ENCODE data around the gene UGGT1. TPM values are rescaled to one million over a fixed set of nuclear protein-coding genes. Genes with fewer than 3 reads are reported as not detected.

UGGT1 gene
- total and polyA plus RNA-seq, 8 donors, result 2.0 to 83.6 (median 18.8) TPM

DNA sequence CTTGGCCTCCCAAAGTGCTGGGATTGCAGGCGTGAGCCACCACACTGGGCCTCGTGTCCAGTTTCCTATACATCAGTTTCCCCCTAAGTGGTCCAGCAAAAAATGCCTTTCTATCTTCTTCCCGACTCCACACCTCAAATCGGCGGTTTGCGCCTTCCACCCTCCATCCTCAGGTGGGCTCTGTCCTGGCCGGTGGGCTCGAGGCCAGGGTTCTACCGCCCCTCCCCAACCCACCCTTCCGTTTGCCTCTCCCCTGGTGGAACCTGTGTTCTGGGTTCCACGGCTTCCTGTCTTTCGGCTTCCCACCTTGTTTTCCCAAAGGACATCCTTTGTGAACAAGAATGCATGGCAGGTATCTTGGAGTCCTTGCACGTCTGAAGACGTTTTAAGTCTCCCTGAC is 123.3 kb downstream of the UGGT1 start:
- intact Hi-C loops (cut with DNase I; ENCODE audit: low total_unique reads), result no loop called here
- H3K4me3 ChIP-seq, result no peak overlapping the region
- H3K27ac ChIP-seq, result no peak overlapping the region
- H3K36me3 ChIP-seq, result no peaks in the 10 kb centered on the region
- H3K9me3 ChIP-seq, result no peaks in the 10 kb centered on the region
- no peaks in the 10 kb centered on the region for H3K4me1 ChIP-seq
- no peak for TF ChIP-seq POLR2A (IDR thresholded peaks at IDR 0.05)
- TF ChIP-seq POLR2AphosphoS5 (IDR thresholded peaks at IDR 0.05), result no peak
- no peak for DNase-seq
- no peaks in the 10 kb centered on the region for H3K27me3 ChIP-seq
- 85 to 92% (median 89%) methylated on average over 14 of the region's 14 CpGs for WGBS, 5 donors

DNA sequence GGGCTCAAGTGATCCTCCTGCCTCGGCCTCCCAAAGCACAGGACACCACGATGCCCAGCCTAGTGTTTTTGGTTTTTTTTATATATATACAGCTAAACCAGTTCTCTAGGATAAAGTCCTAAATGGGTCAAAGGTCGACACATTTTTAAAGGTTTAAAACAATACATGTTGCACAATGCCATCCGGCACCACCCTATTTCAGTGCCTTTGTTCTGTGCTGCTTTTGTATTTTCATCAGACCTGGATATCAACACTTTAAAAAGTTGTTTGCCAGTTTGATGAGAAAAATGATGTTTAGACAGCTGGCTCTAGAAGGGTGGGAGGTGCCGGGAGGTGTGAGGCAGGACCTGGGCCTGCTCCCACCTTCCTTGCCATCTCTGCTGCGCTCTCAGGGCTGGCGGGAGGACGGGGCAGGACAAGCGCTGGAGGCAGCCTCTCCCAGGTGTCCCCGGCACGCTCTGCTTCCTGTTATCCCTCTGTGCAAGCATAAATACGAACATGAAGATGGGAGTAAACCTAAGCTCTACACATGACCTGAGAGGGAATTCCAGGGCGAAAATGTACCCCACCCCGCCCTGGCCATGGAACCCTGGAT is 124.0 kb downstream of the UGGT1 start:
- TF ChIP-seq POLR2AphosphoS5 (IDR thresholded peaks at IDR 0.05), result no peak
- TF ChIP-seq EP300 (IDR thresholded peaks at IDR 0.05), result no peak
- TF ChIP-seq POLR2A (IDR thresholded peaks at IDR 0.05), result no peak
- TF ChIP-seq, protein P1, sequence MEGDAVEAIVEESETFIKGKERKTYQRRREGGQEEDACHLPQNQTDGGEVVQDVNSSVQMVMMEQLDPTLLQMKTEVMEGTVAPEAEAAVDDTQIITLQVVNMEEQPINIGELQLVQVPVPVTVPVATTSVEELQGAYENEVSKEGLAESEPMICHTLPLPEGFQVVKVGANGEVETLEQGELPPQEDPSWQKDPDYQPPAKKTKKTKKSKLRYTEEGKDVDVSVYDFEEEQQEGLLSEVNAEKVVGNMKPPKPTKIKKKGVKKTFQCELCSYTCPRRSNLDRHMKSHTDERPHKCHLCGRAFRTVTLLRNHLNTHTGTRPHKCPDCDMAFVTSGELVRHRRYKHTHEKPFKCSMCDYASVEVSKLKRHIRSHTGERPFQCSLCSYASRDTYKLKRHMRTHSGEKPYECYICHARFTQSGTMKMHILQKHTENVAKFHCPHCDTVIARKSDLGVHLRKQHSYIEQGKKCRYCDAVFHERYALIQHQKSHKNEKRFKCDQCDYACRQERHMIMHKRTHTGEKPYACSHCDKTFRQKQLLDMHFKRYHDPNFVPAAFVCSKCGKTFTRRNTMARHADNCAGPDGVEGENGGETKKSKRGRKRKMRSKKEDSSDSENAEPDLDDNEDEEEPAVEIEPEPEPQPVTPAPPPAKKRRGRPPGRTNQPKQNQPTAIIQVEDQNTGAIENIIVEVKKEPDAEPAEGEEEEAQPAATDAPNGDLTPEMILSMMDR (IDR thresholded peaks at IDR 0.05), result no peak
- no peaks in the 10 kb centered on the region for H3K9me3 ChIP-seq
- no peak for DNase-seq
- WGBS, 5 donors, result 78 to 83% (median 79%) methylated on average over 12 to 14 of the region's 14 CpGs
- no peaks in the 10 kb centered on the region for H3K36me3 ChIP-seq
- no peak overlapping the region for H3K27ac ChIP-seq
- H3K27me3 ChIP-seq, result no peaks in the 10 kb centered on the region
- H3K4me3 ChIP-seq, result no peak overlapping the region
- intact Hi-C loops (cut with DNase I; ENCODE audit: low total_unique reads), result no loop called here
- H3K4me1 ChIP-seq, result no peaks in the 10 kb centered on the region

DNA sequence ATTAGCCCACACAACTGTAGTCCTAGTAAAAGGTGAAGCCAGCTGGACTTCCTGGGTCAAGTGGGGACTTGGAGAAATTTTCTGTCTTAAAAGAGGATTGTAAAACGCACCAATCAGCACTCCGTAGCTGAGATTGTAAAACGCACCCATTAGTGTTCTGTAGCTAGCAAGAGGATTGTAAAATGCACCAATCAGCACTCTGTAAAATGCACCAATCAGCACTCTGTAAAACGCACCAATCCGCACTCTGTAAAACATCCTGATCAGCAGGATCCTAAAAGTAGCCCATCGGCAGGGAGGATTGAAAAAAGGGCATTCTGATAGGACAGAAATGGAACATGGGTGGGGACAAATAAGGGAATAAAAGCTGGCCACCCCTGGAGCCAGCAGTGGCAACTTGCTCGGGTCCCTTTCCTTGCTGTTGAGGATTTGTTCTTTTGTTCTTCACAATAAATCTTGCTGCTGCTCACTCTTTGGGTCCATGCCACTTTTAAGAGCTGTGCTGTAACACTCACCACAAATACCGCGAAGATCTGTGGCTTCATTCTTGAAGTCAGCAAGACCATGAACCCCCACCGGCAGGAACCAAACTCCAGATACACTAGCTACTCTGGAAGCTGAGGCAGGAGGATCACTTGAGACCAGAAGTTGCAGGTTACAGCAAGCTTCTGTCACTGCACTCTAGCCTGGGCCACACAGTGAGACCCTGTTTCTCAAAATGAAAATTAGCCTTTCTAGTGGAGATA is 125.1 kb downstream of the UGGT1 start:
- WGBS, 5 donors, result 85 to 88% (median 88%) methylated on average over 10 of the region's 10 CpGs
- Histone ChIP-seq H3K27me3 (no peaks in the 10 kb centered on the region), H3K9me3 (no peaks in the 10 kb centered on the region), H3K4me1 (no peaks in the 10 kb centered on the region), H3K27ac (no peak overlapping the region), H3K36me3 (no peaks in the 10 kb centered on the region), H3K4me3 (no peak overlapping the region)
- intact Hi-C loops (cut with DNase I; ENCODE audit: low total_unique reads), result no loop called here
- TF ChIP-seq EP300 (IDR thresholded peaks at IDR 0.05) (no peak), POLR2A (IDR thresholded peaks at IDR 0.05) (no peak), POLR2AphosphoS5 (IDR thresholded peaks at IDR 0.05) (no peak)
- TF ChIP-seq, protein P1 (IDR thresholded peaks at IDR 0.05), result no peak
- no peak for DNase-seq

DNA sequence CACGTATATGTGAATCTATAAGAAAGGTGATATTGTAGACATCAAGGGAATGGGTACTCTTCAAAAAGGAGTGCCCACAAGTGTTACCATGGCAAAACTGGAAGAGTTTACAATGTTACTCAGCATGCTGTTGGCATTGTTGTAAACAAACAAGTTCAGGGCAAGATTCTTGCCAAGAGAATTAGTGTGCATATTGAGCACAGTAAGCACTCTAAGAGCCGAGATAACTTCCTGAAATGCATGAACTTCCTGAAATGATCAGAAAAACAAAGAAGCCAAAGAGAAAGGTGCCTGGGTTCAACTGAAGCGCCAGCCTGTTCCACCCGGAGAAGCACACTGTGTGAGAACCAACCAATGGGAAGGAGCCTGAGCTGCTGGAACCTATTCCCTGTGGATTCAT is 126.7 kb downstream of the UGGT1 start:
- Histone ChIP-seq H3K36me3 (no peaks in the 10 kb centered on the region), H3K27ac (no peak overlapping the region), H3K4me3 (no peak overlapping the region), H3K27me3 (no peaks in the 10 kb centered on the region), H3K9me3 (no peaks in the 10 kb centered on the region), H3K4me1 (no peaks in the 10 kb centered on the region)
- WGBS, 5 donors, result 39 to 52% (median 44%) methylated on average over 4 of the region's 4 CpGs
- intact Hi-C loops (cut with DNase I; ENCODE audit: low total_unique reads), result no loop called here
- TF ChIP-seq, protein P1 (IDR thresholded peaks at IDR 0.05), result no peak
- no peak for TF ChIP-seq POLR2A (IDR thresholded peaks at IDR 0.05)
- TF ChIP-seq EP300 (IDR thresholded peaks at IDR 0.05), result no peak
- TF ChIP-seq POLR2AphosphoS5 (IDR thresholded peaks at IDR 0.05), result no peak
- DNase-seq, result no peak

DNA sequence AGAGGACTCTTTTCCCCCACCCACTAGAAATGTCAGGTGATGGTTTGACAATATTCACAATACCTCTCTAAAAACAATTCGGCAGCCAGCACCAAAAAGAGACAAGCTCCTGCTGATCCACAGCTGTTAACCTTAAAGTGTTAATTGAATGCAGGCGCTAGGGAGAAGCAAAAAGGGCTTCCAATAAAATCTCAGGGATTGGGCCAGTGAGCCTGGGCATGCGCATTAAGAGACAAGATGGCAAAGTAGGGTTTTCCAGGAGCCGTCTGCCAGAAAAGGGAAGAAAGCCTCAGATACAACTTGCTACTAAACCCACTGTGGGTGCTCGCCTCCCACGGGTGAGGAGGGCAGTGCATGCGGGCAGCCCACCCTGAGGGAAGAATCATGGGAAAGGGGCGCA is 128.9 kb downstream of the UGGT1 start:
- TF ChIP-seq EP300 (IDR thresholded peaks at IDR 0.05) (no peak), POLR2AphosphoS5 (IDR thresholded peaks at IDR 0.05) (no peak), POLR2A (IDR thresholded peaks at IDR 0.05) (no peak)
- TF ChIP-seq, protein P1 (IDR thresholded peaks at IDR 0.05), result no peak
- WGBS, 5 donors, result 71 to 83% (median 78%) methylated on average over 8 of the region's 8 CpGs
- no peaks in the 10 kb centered on the region for H3K9me3 ChIP-seq
- no peaks in the 10 kb centered on the region for H3K36me3 ChIP-seq
- no peaks in the 10 kb centered on the region for H3K4me1 ChIP-seq
- no peak overlapping the region for H3K27ac ChIP-seq
- no peak for DNase-seq
- no peak overlapping the region for H3K4me3 ChIP-seq
- no peaks in the 10 kb centered on the region for H3K27me3 ChIP-seq
- intact Hi-C loops (cut with DNase I; ENCODE audit: low total_unique reads), result no loop called here
